HepG2 (cell line): ENCODE results near the gene ERRFI1. TPM values are rescaled to one million over a fixed set of nuclear protein-coding genes. Genes with fewer than 3 reads are reported as not detected.

Experiments
- ATAC-seq: fragments of 200-7000 bp; cut with Tn5 transposase; 3 replicates; pipeline ENCODE4 v1.9.1; 2020; ENCODE audit warnings: mild to moderate bottlenecking, moderate library complexity
- BruUV-seq: library from RNA; stranded (reverse); fragments of 400-500 nt; replicated peaks from 2 replicates; lab custom pipeline; 2021; lab: Mats Ljungman, UMichigan
- CTCF ChIA-PET: fragments of 300-600 bp; formaldehyde crosslinking; extraction: SDS; loops from one replicate; lab custom pipeline; 2021; ENCODE audit warnings: low total read pairs, inconsistent platforms, low intra/inter-chr PET ratio; lab: Yijun Ruan, JAX
- POLR2A ChIA-PET: fragments of 350-600 bp; sonication (Branson Sonifier 250); formaldehyde crosslinking; loops from one replicate; lab custom pipeline; 2020; ENCODE audit warnings: antibody characterized with exemption, inconsistent platforms; lab: Yijun Ruan, JAX
- DNase-seq: peaks from one replicate; pipeline ENCODE4 v3.0.0-alpha.2; 2015; ENCODE audit warnings: low spot score
- FAIRE-seq: peaks from 3 replicates; lab custom pipeline; 2011; peaks lifted over from hg19 to GRCh38; lab: Jason Lieb, UNC
- H2AFZ ChIP-seq: one replicate; pipeline ENCODE4 v1.6.1; 2011; ENCODE audit warnings: low read length, inconsistent platforms
- H3K27ac ChIP-seq: fragments of 300-600 bp; 3 replicates; pipeline ENCODE4 v1.8.0; 2011; ENCODE audit warnings: mixed run types, mild to moderate bottlenecking, mixed read lengths, low read length, inconsistent platforms; ENCODE audit not compliant: insufficient read depth; ENCODE audit errors: extremely low read length
- H3K27me3 ChIP-seq, 2 experiments: fragments of 200-600 bp in 1 of 2; 2 replicates in 1 of 2; 3 replicates in 1 of 2; pipeline versions ENCODE4 v1.6.0 to v1.8.0; 2011; ENCODE audit warnings: low read length in 2 of 2, mild to moderate bottlenecking in 2 of 2, moderate library complexity in 2 of 2, inconsistent platforms in 1 of 2; ENCODE audit not compliant: insufficient read depth in 2 of 2, control insufficient read depth in 1 of 2
- H3K36me3 ChIP-seq, 2 experiments: fragments of 200-600 bp in 1 of 2; replicated peaks in 1 of 2; 2 replicates in 1 of 2; 3 replicates in 1 of 2; pipeline versions ENCODE4 v1.5.1 to v1.8.0; 2011; ENCODE audit warnings: low read length in 2 of 2, inconsistent platforms in 1 of 2; ENCODE audit not compliant: insufficient read depth in 2 of 2, control insufficient read depth in 1 of 2
- H3K4me1 ChIP-seq: 2 replicates; pipeline ENCODE4 v1.5.1; 2012; ENCODE audit warnings: low read length, inconsistent platforms; ENCODE audit not compliant: insufficient read depth
- H3K4me2 ChIP-seq: 2 replicates; pipeline ENCODE4 v1.6.0; 2011; ENCODE audit warnings: low read depth, low read length, inconsistent platforms
- H3K4me3 ChIP-seq, 3 experiments: fragments of 200-600 bp in 1 of 3; sonication (generic), shearing (Covaris generic) in 1 of 3; replicated peaks in 1 of 3; 2 replicates each; pipeline ENCODE4 v1.5.1; 2011 to 2016; ENCODE audit warnings: low read length in 3 of 3, inconsistent platforms in 2 of 3, low read depth in 2 of 3, mild to moderate bottlenecking in 2 of 3, control low read depth in 1 of 3, mixed read lengths in 1 of 3; ENCODE audit not compliant: insufficient read depth in 1 of 3
- H3K79me2 ChIP-seq: one replicate; pipeline ENCODE4 v1.6.1; 2011; ENCODE audit warnings: low read length, inconsistent platforms; ENCODE audit not compliant: insufficient read depth
- H3K9ac ChIP-seq: 2 replicates; pipeline ENCODE4 v1.6.0; 2011; ENCODE audit warnings: mild to moderate bottlenecking, low read depth, low read length, inconsistent platforms; ENCODE audit not compliant: insufficient read depth
- H3K9me3 ChIP-seq: 2 replicates; pipeline ENCODE4 v1.5.1; 2012; ENCODE audit warnings: mild to moderate bottlenecking, low read length
- H4K20me1 ChIP-seq: 2 replicates; pipeline ENCODE4 v1.6.0; 2011; ENCODE audit warnings: inconsistent platforms, mild to moderate bottlenecking, low read length, moderate library complexity; ENCODE audit not compliant: insufficient read depth
- DBP ChIP-seq: sonication (generic); formaldehyde crosslinking; IDR thresholded peaks from 2 replicates; pipeline ENCODE4 v1.4.0; 2020; ENCODE audit warnings: missing genetic modification reagents; ENCODE audit errors: not compliant biosample characterization
- KLF6 ChIP-seq: IDR thresholded peaks from 2 replicates; pipeline ENCODE4 v1.8.0; 2016; ENCODE audit warnings: missing biosample characterization, missing genetic modification reagents
- RBM22 ChIP-seq: fragments of 200-400 bp; formaldehyde crosslinking; optimal IDR thresholded peaks from 2 replicates; pipeline ENCODE3; 2017; ENCODE audit warnings: mild to moderate bottlenecking, low read length, moderate library complexity
- RCOR2 ChIP-seq: IDR thresholded peaks from 2 replicates; pipeline ENCODE4 v1.6.1; 2016; ENCODE audit warnings: missing biosample characterization, missing genetic modification reagents
- RXRB ChIP-seq: IDR thresholded peaks from 2 replicates; pipeline ENCODE4 v1.6.1; 2016; ENCODE audit warnings: borderline replicate concordance, missing genetic modification reagents, missing compliant biosample characterization
- SSRP1 ChIP-seq: IDR thresholded peaks from 2 replicates; pipeline ENCODE4 v1.6.1; 2016; ENCODE audit warnings: control low read depth
- TIGD3 ChIP-seq: sonication (generic); formaldehyde crosslinking; IDR thresholded peaks from 2 replicates; pipeline ENCODE4 v1.5.1; 2020; ENCODE audit warnings: mild to moderate bottlenecking, missing genetic modification reagents, borderline replicate concordance
- ZNF614 ChIP-seq: IDR thresholded peaks from 2 replicates; pipeline ENCODE4 v1.6.1; 2018; ENCODE audit warnings: missing biosample characterization, missing genetic modification reagents, inconsistent platforms, borderline replicate concordance
- ZNF687 ChIP-seq: sonication (generic); formaldehyde crosslinking; IDR thresholded peaks from 2 replicates; pipeline ENCODE4 v1.5.1; 2020; ENCODE audit warnings: mild to moderate bottlenecking, missing genetic modification reagents, moderate library complexity
- WGBS: methylation state at CpG from one replicate; pipeline ENCODE4 v1.1.6; 2017; ENCODE audit warnings: low lambda C conversion rate; 5-methylcytosine and 5-hydroxymethylcytosine counted together
- in situ Hi-C: cut with HindIII; loops from 2 replicates; pipeline ENCODE4 v1.10.0; 2017; ENCODE audit warnings: low pct_unique_long_range_greater_than_20kb; ENCODE audit not compliant: extremely low pct_ligation_motif_present
- intact Hi-C: fragments of 100-400 bp; cut with micrococcal nuclease; formaldehyde crosslinking; loops from one replicate; pipeline ENCODE4 v1.10.0; 2022; ENCODE audit not compliant: unreplicated experiment
- polyA plus RNA-seq, 8 experiments: library from polyadenylated mRNA; depleted of rRNA in 3 of 8; stranded (reverse) in 7 of 8; unstranded in 1 of 8; fragments of >200 nt; fragmentation: Illumina TruSeq in 4 of 8; extraction: Trizol in 4 of 8; gene quantifications; 2 replicates each; pipeline versions ENCODE4 v1.2.1 to v1.2.3, GENCODE V29; 2011 to 2016; ENCODE audit warnings: low read depth in 4 of 8, missing spikeins in 1 of 8, mixed read lengths in 1 of 8; ENCODE audit not compliant: insufficient read depth in 1 of 8
- total RNA-seq, 5 experiments: library from RNA; depleted of rRNA; stranded (reverse); fragments of >200 nt; fragmentation: Illumina TruSeq; extraction: Trizol; gene quantifications; 2 replicates each; pipeline ENCODE4 v1.2.3, GENCODE V29; 2016; ENCODE audit warnings: low read depth in 1 of 5
- TF ChIP-seq, protein P1 (sequence below): IDR thresholded peaks from 2 replicates; pipeline ENCODE4 v1.4.0; 2020; ENCODE audit warnings: mild to moderate bottlenecking, missing genetic modification reagents

ERRFI1 gene
- total and polyA plus RNA-seq, 2 of the 13 experiments (the other 11 are each of a cell fraction or from before 2014, with no cell fraction given), result 84.4 to 753 TPM

DNA sequence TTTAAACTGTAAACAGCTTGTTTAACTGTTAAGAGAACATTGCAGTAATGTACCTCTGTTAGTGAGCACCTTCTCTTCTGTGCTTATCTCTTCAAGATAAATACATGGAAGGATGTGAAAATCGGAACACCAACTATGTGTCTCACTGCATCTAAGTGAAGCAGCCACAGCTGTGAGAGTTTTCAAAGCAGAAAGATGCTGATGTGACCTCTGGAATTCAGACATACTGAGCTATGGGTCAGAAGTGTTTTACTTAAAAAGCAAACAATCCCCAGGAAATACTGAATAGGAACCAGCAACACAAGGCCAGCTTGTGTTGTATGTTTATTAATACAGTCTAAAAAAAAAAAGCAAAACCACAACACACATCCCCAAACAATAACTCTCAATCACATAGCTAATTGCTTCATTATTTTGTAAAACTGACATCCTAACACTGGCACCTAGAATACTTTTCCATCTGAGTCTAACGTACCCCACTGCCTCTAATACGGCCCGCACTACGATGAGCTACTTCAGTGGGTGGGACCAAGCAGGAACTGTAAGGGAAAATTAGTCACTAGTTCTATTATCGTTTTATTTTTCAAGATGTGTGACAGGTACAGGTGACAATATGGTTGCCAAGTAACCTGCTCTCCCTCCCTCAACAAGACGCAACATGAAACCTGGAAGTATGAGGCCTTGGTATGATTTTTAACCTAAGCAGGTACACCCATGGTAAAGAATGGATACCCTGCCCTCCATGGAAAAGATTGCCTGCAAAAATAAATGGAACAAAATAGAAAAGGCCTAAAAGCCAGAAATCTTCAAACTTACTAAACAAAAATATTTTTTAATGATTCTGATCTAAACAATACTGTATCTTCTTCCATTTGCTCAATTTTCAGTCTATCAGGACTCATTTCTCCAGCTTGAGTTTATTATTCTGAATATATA, 13.9 kb downstream of the ERRFI1 start (continued):
- no peak for TF ChIP-seq TIGD3 (CRISPR knock-in tag)

DNA sequence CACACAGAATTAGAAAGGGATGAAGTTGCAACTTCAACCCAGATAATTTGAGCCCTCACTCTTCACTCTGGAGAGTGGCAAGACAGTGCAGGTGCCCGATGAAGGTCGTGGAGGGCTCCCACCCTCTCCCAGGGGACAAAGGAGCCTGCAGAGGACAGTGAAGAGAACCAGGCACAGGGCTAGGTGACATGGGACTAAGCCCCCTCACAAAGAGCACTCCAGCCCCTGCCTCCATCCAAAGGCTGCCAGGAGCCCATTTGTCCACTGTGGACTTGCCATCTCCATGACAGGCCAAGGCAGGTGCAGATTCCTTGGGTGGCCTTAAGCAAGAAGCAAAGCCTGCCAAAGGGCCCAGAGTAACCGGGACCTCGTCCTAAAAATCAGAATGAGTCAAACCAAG, 15.1 kb downstream of the ERRFI1 start:
- no TSS peak for BruUV-seq
- POLR2A ChIA-PET, result interaction anchor here (1.0 kb wide), 1 partner anchor 17 kb away, joined by 4 read pairs; no protein-coding TSS in a partner anchor
- Histone ChIP-seq H3K27me3 (no peaks in the 10 kb centered on the region), H3K4me2 (no peak overlapping the region), H4K20me1 (peaks cover 75% of the 10 kb centered on the region), H3K9ac (no peak overlapping the region), H2AFZ (no peak overlapping the region), H3K27ac (no peak overlapping the region), H3K4me3 (no peak overlapping the region), H3K79me2 (peaks cover 30% of the 10 kb centered on the region), H3K4me1 (peaks cover 49% of the 10 kb centered on the region), H3K36me3 (peaks cover 28 to 39% of the 10 kb centered on the region in 2 experiments), H3K9me3 (no peaks in the 10 kb centered on the region)
- in situ Hi-C loops, result loop anchor here (10.0 kb wide), 1 partner anchor 304 kb away; the partner anchor contains the start of gene SLC45A1
- ATAC-seq, result no peak
- CTCF ChIA-PET, result no interaction called here
- intact Hi-C loops, result no loop called here
- no peak for FAIRE-seq
- no peak for DNase-seq
- 84% methylated on average over 4 of the region's 4 CpGs for WGBS
- TF ChIP-seq KLF6 (CRISPR knock-in tag), result no peak
- TF ChIP-seq ZNF687, result 0 out of 2 replicates have a peak, but pooled peaks have one; percentile 20
- TF ChIP-seq RBM22, result peak; percentile 99
- TF ChIP-seq, protein P1, sequence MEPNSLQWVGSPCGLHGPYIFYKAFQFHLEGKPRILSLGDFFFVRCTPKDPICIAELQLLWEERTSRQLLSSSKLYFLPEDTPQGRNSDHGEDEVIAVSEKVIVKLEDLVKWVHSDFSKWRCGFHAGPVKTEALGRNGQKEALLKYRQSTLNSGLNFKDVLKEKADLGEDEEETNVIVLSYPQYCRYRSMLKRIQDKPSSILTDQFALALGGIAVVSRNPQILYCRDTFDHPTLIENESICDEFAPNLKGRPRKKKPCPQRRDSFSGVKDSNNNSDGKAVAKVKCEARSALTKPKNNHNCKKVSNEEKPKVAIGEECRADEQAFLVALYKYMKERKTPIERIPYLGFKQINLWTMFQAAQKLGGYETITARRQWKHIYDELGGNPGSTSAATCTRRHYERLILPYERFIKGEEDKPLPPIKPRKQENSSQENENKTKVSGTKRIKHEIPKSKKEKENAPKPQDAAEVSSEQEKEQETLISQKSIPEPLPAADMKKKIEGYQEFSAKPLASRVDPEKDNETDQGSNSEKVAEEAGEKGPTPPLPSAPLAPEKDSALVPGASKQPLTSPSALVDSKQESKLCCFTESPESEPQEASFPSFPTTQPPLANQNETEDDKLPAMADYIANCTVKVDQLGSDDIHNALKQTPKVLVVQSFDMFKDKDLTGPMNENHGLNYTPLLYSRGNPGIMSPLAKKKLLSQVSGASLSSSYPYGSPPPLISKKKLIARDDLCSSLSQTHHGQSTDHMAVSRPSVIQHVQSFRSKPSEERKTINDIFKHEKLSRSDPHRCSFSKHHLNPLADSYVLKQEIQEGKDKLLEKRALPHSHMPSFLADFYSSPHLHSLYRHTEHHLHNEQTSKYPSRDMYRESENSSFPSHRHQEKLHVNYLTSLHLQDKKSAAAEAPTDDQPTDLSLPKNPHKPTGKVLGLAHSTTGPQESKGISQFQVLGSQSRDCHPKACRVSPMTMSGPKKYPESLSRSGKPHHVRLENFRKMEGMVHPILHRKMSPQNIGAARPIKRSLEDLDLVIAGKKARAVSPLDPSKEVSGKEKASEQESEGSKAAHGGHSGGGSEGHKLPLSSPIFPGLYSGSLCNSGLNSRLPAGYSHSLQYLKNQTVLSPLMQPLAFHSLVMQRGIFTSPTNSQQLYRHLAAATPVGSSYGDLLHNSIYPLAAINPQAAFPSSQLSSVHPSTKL (CRISPR knock-in tag), result no peak
- TF ChIP-seq ZNF614 (CRISPR knock-in tag), result no peak
- no peak for TF ChIP-seq RXRB (CRISPR knock-in tag)
- TF ChIP-seq SSRP1 (CRISPR knock-in tag), result peak; percentile 97; the same call in 1 of the 2 replicates
- TF ChIP-seq RCOR2 (CRISPR knock-in tag), result no peak
- TF ChIP-seq DBP (CRISPR knock-in tag), result no peak
